Smooth muscle cell (in vitro differentiated cells): ENCODE data around the gene AOC1. TPM values are rescaled to one million over a fixed set of nuclear protein-coding genes. Genes with fewer than 3 reads are reported as not detected.

ENCODE experiments used
- DNase-seq: peaks from one replicate; lab custom pipeline; 2025; ENCODE audit not compliant: unreplicated experiment; lab: John Stamatoyannopoulos, UW
- H2AFZ ChIP-seq: fragments of 200-600 bp; sonication (generic); 2 replicates; pipeline ENCODE4 v1.6.0; 2016; ENCODE audit warnings: antibody characterized with exemption, low read depth, mild to moderate bottlenecking
- H3F3A ChIP-seq: fragments of 200-600 bp; sonication (generic); 2 replicates; pipeline ENCODE4 v1.6.0; 2017; ENCODE audit warnings: antibody characterized with exemption, low read depth
- H3K27ac ChIP-seq: fragments of 200-600 bp; sonication (generic); 2 replicates; pipeline ENCODE4 v1.5.1; 2016; ENCODE audit warnings: low read depth, mild to moderate bottlenecking
- H3K27me3 ChIP-seq: fragments of 200-600 bp; sonication (generic); 2 replicates; pipeline ENCODE4 v1.6.1; 2016; ENCODE audit warnings: low read depth, mild to moderate bottlenecking
- H3K36me3 ChIP-seq: fragments of 200-600 bp; sonication (generic); 2 replicates; pipeline ENCODE4 v1.5.1; 2016; ENCODE audit warnings: low read depth
- H3K4me1 ChIP-seq: fragments of 200-600 bp; sonication (generic); 2 replicates; pipeline ENCODE4 v1.5.1; 2016; ENCODE audit warnings: low read depth
- H3K4me2 ChIP-seq: fragments of 200-600 bp; sonication (generic); 2 replicates; pipeline ENCODE4 v1.6.0; 2016; ENCODE audit warnings: mild to moderate bottlenecking
- H3K4me3 ChIP-seq: fragments of 200-600 bp; sonication (generic); 2 replicates; pipeline ENCODE4 v1.5.1; 2016; ENCODE audit warnings: mild to moderate bottlenecking
- H3K79me2 ChIP-seq: fragments of 200-600 bp; sonication (generic); 2 replicates; pipeline ENCODE4 v1.6.0; 2016; ENCODE audit warnings: low read depth, mild to moderate bottlenecking
- H3K9ac ChIP-seq: fragments of 200-600 bp; sonication (generic); 2 replicates; pipeline ENCODE4 v1.6.0; 2016; ENCODE audit warnings: low read depth
- H3K9me3 ChIP-seq: fragments of 200-600 bp; sonication (generic); replicated peaks from 2 replicates; pipeline ENCODE4 v1.5.1; 2016; ENCODE audit warnings: low read depth
- H4K20me1 ChIP-seq: fragments of 200-600 bp; sonication (generic); 2 replicates; pipeline ENCODE4 v1.6.0; 2016; ENCODE audit warnings: low read depth
- CTCF ChIP-seq: fragments of 200-600 bp; sonication (generic); IDR thresholded peaks from 2 replicates; pipeline ENCODE4 v1.5.1; 2017; ENCODE audit warnings: borderline replicate concordance, mild to moderate bottlenecking, antibody characterized with exemption; ENCODE audit not compliant: insufficient read depth, poor library complexity, severe bottlenecking
- WGBS: methylation state at CpG from one replicate; pipeline ENCODE4 v1.1.7; 2016; ENCODE audit warnings: low lambda C conversion rate; 5-methylcytosine and 5-hydroxymethylcytosine counted together
- polyA plus RNA-seq: library from polyadenylated mRNA; unstranded; fragments of >200 nt; fragmentation: Nextera tagmentation; extraction: Ambion mirVana; gene quantifications from 2 replicates; pipeline ENCODE4 v1.2.1, GENCODE V29; 2016
- total RNA-seq: library from RNA; depleted of rRNA; stranded (reverse); fragments of >200 nt; gene quantifications from 2 replicates; pipeline ENCODE4 v1.2.3, GENCODE V29; 2014

AOC1 gene
- total and polyA plus RNA-seq, 2 experiments from 2014 or later = not detected

- no peak for DNase-seq
- Histone ChIP-seq H3K27ac (no peak overlapping the region), H3K9ac (no peak overlapping the region)
Measured at GRCh38 chr7:150866932-150867564, 14.7 kb downstream of the AOC1 start.

GRCh38 chr7:150867605-150868004 lies 15.3 kb downstream of the AOC1 start:
- Histone ChIP-seq H3K9ac (no peak overlapping the region), H3K27ac (no peak overlapping the region), H3K79me2 (no peaks in the 10 kb centered on the region), H3K4me3 (no peak overlapping the region), H3F3A (no peaks in the 10 kb centered on the region), H3K4me2 (no peak overlapping the region), H3K27me3 (no peaks in the 10 kb centered on the region), H2AFZ (no peak overlapping the region), H4K20me1 (no peaks in the 10 kb centered on the region), H3K9me3 (no peaks in the 10 kb centered on the region), H3K4me1 (no peaks in the 10 kb centered on the region), H3K36me3 (no peaks in the 10 kb centered on the region)
- no peak for DNase-seq
- TF ChIP-seq CTCF = no peak
- WGBS = 85% methylated on average over 7 of the region's 7 CpGs

More at GRCh38 chr7:150866932-150867564, 14.7 kb downstream of the AOC1 start:
- TF ChIP-seq CTCF = no peak
- no peaks in the 10 kb centered on the region for H4K20me1 ChIP-seq
- 70% methylated on average over 4 of the region's 4 CpGs for WGBS
- no peaks in the 10 kb centered on the region for H3K27me3 ChIP-seq
- H3K9me3 ChIP-seq = no peaks in the 10 kb centered on the region
- H3K4me3 ChIP-seq = no peak overlapping the region
- H3K4me2 ChIP-seq = no peak overlapping the region
- H3K36me3 ChIP-seq = no peaks in the 10 kb centered on the region
- H3K79me2 ChIP-seq = no peaks in the 10 kb centered on the region
- H3K4me1 ChIP-seq = no peaks in the 10 kb centered on the region
- H3F3A ChIP-seq = no peaks in the 10 kb centered on the region
- H2AFZ ChIP-seq = no peak overlapping the region

GRCh38 chr7:150869467-150869866 lies 17.1 kb downstream of the AOC1 start:
- H3K79me2 ChIP-seq = no peaks in the 10 kb centered on the region
- no peak for DNase-seq
- no peak overlapping the region for H3K9ac ChIP-seq
- no peaks in the 10 kb centered on the region for H3K27me3 ChIP-seq
- H3K4me2 ChIP-seq = no peak overlapping the region
- no peaks in the 10 kb centered on the region for H3K36me3 ChIP-seq
- no peak overlapping the region for H3K4me3 ChIP-seq
- no peak overlapping the region for H3K27ac ChIP-seq
- 71% methylated on average over 2 of the region's 2 CpGs for WGBS
- H2AFZ ChIP-seq = no peak overlapping the region
- no peaks in the 10 kb centered on the region for H4K20me1 ChIP-seq
- TF ChIP-seq CTCF = no peak
- H3F3A ChIP-seq = no peaks in the 10 kb centered on the region
- H3K4me1 ChIP-seq = no peaks in the 10 kb centered on the region
- no peaks in the 10 kb centered on the region for H3K9me3 ChIP-seq

- DNase-seq = no peak
- Histone ChIP-seq H3K36me3 (no peaks in the 10 kb centered on the region), H3F3A (no peaks in the 10 kb centered on the region), H3K27me3 (no peaks in the 10 kb centered on the region), H3K27ac (no peak overlapping the region), H3K4me3 (no peak overlapping the region), H3K9me3 (no peaks in the 10 kb centered on the region), H3K4me1 (peaks cover 5% of the 10 kb centered on the region), H2AFZ (no peak overlapping the region), H3K9ac (no peak overlapping the region), H4K20me1 (no peaks in the 10 kb centered on the region), H3K4me2 (no peak overlapping the region), H3K79me2 (no peaks in the 10 kb centered on the region)
- no peak for TF ChIP-seq CTCF
Measured at GRCh38 chr7:150871601-150872000, 19.3 kb downstream of the AOC1 start.
